DND-41 (cell line): ENCODE data around the gene PPDPF.

Experiments used
- CTCF ChIP-seq: IDR thresholded peaks from 2 replicates; pipeline ENCODE4 v1.5.1; 2012; ENCODE audit warnings: borderline replicate concordance, low read length, moderate library complexity, mild to moderate bottlenecking; ENCODE audit not compliant: poor library complexity, severe bottlenecking; ENCODE audit errors: extremely low read depth
- EZH2 ChIP-seq: IDR thresholded peaks from 3 replicates; pipeline ENCODE4 v1.6.1; 2012; ENCODE audit warnings: borderline replicate concordance, low read depth, mild to moderate bottlenecking, moderate library complexity, low read length, inconsistent platforms; ENCODE audit not compliant: severe bottlenecking

- TF ChIP-seq CTCF (no peak), EZH2 (no peak)
These were observed 30.5 kb downstream of the PPDPF start for GRCh38 chr20:63551068-63551467.
